ENCODE results near the gene ABHD16A.
A peak's percentile ranks its signal among the peaks of the same experiment; 100 is the strongest.

ABHD16A gene

GRCh38 chr6:31663126-31663960, 39.8 kb downstream of the ABHD16A start:
- no peak for DNase-seq (ENCODE audit: low read depth in 3 of 3, low spot score in 1 of 3)

GRCh38 chr6:31662124-31662723, 40.9 kb downstream of the ABHD16A start:
- no peak for DNase-seq (ENCODE audit: low read depth in 3 of 3, low spot score in 1 of 3)

- no peak for DNase-seq (ENCODE audit: low read depth in 3 of 3, low spot score in 1 of 3)
These were observed 41.6 kb downstream of the ABHD16A start for GRCh38 chr6:31661262-31662123.

- DNase-seq (ENCODE audit: low read depth in 3 of 3, low spot score in 1 of 3), result peak; percentile 42 to 59 (median 42)
These were observed 42.5 kb downstream of the ABHD16A start, which contains the start of gene C6orf47 for GRCh38 chr6:31660381-31661261. Gene C6orf47 (minus strand): TSS chr6:31660778. CDS start chr6:31659947, 831 bp downstream.

GRCh38 chr6:31659649-31660380, 43.3 kb downstream of the ABHD16A start:
- DNase-seq (ENCODE audit: low read depth in 3 of 3, low spot score in 1 of 3), result no peak

GRCh38 chr6:31658983-31659648, 44.0 kb downstream of the ABHD16A start:
- no peak for DNase-seq (ENCODE audit: low read depth in 3 of 3, low spot score in 1 of 3)

GRCh38 chr6:31658158-31658688, 44.9 kb downstream of the ABHD16A start:
- no peak for DNase-seq (ENCODE audit: low read depth in 3 of 3, low spot score in 1 of 3)

- DNase-seq (ENCODE audit: low read depth in 3 of 3, low spot score in 1 of 3), result no peak
These were observed 45.5 kb downstream of the ABHD16A start for GRCh38 chr6:31657406-31658157.

GRCh38 chr6:31655349-31656237, 47.5 kb downstream of the ABHD16A start, which contains the start of gene APOM:
Gene APOM (plus strand): TSS chr6:31655894. CDS start chr6:31655967, 73 bp downstream.
- DNase-seq (ENCODE audit: low read depth in 3 of 3, low spot score in 1 of 3), result no peak

GRCh38 chr6:31654574-31655348, 48.4 kb downstream of the ABHD16A start:
- no peak for DNase-seq (ENCODE audit: low read depth in 3 of 3, low spot score in 1 of 3)

- peak in 1 of 3 donors; percentile 74 for DNase-seq (ENCODE audit: low read depth in 3 of 3, low spot score in 1 of 3)
These were observed 50.0 kb downstream of the ABHD16A start for GRCh38 chr6:31652925-31653724.

GRCh38 chr6:31651602-31652191, 51.4 kb downstream of the ABHD16A start:
- no peak for DNase-seq (ENCODE audit: low read depth in 3 of 3, low spot score in 1 of 3)

GRCh38 chr6:31645325-31645724, 57.8 kb downstream of the ABHD16A start:
- DNase-seq (ENCODE audit: low read depth in 3 of 3, low spot score in 1 of 3), result no peak

GRCh38 chr6:31643818-31644454, 59.2 kb downstream of the ABHD16A start:
- DNase-seq (ENCODE audit: low read depth in 3 of 3, low spot score in 1 of 3), result no peak
